A673 (cell line): ENCODE measurements around the gene CASD1. TPM values are rescaled to one million over a fixed set of nuclear protein-coding genes. Genes with fewer than 3 reads are reported as not detected.

Source experiments
- BruUV-seq: library from RNA; stranded (reverse); fragments of 400-500 nt; replicated peaks from 2 replicates; lab custom pipeline; 2021; lab: Mats Ljungman, UMichigan
- CTCF ChIA-PET: fragments of 300-600 bp; sonication (Branson Sonifier 250); formaldehyde crosslinking; loops from one replicate; lab custom pipeline; 2022; ENCODE audit warnings: antibody characterized with exemption; lab: Charles Lee
- POLR2A ChIA-PET: fragments of 300-600 bp; sonication (Branson Sonifier 250); formaldehyde crosslinking; loops from one replicate; lab custom pipeline; 2022; ENCODE audit warnings: antibody characterized with exemption; ENCODE audit not compliant: low non-redundant PET; lab: Charles Lee
- DNase-seq: peaks from one replicate; pipeline ENCODE4 v3.0.0-alpha.2; 2015; ENCODE audit warnings: low spot score
- H3K27ac ChIP-seq: fragments of 200-600 bp; sonication (generic); 2 replicates; pipeline ENCODE4 v1.5.1; 2016; ENCODE audit warnings: mixed run types, low read depth, mild to moderate bottlenecking, mixed read lengths, antibody characterized with exemption, low read length; ENCODE audit not compliant: poor library complexity, severe bottlenecking
- H3K27me3 ChIP-seq: fragments of 200-600 bp; sonication (generic); replicated peaks from 2 replicates; pipeline ENCODE4 v1.6.1; 2017; ENCODE audit warnings: mixed run types, low read depth, mild to moderate bottlenecking, mixed read lengths, antibody characterized with exemption, low read length; ENCODE audit not compliant: insufficient read depth, poor library complexity
- H3K36me3 ChIP-seq: fragments of 200-600 bp; sonication (generic); 2 replicates; pipeline ENCODE4 v1.6.1; 2016; ENCODE audit warnings: mixed run types, mild to moderate bottlenecking, mixed read lengths, antibody characterized with exemption, low read length; ENCODE audit not compliant: insufficient read depth, poor library complexity, severe bottlenecking
- H3K4me1 ChIP-seq: fragments of 200-600 bp; sonication (generic); 2 replicates; pipeline ENCODE4 v1.6.1; 2017; ENCODE audit warnings: mixed run types, mild to moderate bottlenecking, mixed read lengths, antibody characterized with exemption, low read length; ENCODE audit not compliant: insufficient read depth, poor library complexity, severe bottlenecking
- H3K4me3 ChIP-seq: fragments of 200-600 bp; sonication (generic); 2 replicates; pipeline ENCODE4 v1.5.1; 2016; ENCODE audit warnings: low read depth, mixed run types, mild to moderate bottlenecking, mixed read lengths, low read length; ENCODE audit not compliant: poor library complexity, severe bottlenecking
- H3K9me3 ChIP-seq: fragments of 200-600 bp; sonication (generic); 2 replicates; pipeline ENCODE4 v1.6.1; 2016; ENCODE audit warnings: mixed run types, low read depth, mild to moderate bottlenecking, mixed read lengths, antibody characterized with exemption, low read length; ENCODE audit not compliant: poor library complexity, severe bottlenecking
- EZH2 ChIP-seq: fragments of 200-600 bp; sonication (generic); IDR thresholded peaks from 2 replicates; pipeline ENCODE4 v1.6.1; 2017; ENCODE audit warnings: borderline replicate concordance, low read depth, mild to moderate bottlenecking, mixed read lengths, antibody characterized with exemption, low read length; ENCODE audit not compliant: poor library complexity, severe bottlenecking
- intact Hi-C: fragments of 100-400 bp; cut with micrococcal nuclease; formaldehyde crosslinking; loops from one replicate; pipeline ENCODE4 v1.10.0; 2022; ENCODE audit not compliant: unreplicated experiment
- total RNA-seq: library from RNA; stranded (reverse); gene quantifications from 2 replicates; pipeline ENCODE4 v1.2.3, GENCODE V29; 2021
- TF ChIP-seq, protein P1 (sequence below): fragments of 300-800, 200-600 bp; sonication (generic); conservative IDR thresholded peaks from 2 replicates; pipeline ENCODE4 v1.5.1; 2017; ENCODE audit warnings: low read depth, mild to moderate bottlenecking, antibody characterized with exemption, low read length, moderate library complexity, mixed read lengths

Gene CASD1
- total RNA-seq, 1 experiment from 2014 or later, result 17.0 TPM

DNA sequence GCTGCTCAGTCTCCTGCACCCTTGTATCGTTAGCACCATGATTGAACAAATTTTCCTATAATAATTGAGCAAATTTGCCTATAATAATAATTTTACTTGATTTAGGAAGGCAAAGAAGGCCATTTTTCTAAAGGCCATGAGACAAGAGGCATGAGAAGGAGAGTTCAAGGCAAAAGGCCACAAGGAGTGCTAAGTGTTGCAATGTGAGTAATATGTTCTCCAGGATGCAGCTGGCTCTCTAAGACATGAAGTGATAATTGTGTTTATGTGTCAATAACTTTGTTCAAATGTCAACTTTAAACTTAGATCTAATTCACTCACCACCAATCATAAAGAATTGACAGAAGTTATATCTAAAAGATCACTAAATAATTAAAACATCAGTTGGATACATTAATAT lies 92.6 kb downstream of the CASD1 start:
- ChIA-PET CTCF (interaction anchor here (1.0 kb wide), 1 partner anchor 55 kb away, joined by 4 read pairs; no protein-coding TSS in a partner anchor), POLR2A (no interaction called here)
- Histone ChIP-seq H3K36me3 (no peaks in the 10 kb centered on the region), H3K27ac (no peak overlapping the region), H3K4me1 (peaks cover 19% of the 10 kb centered on the region), H3K27me3 (no peaks in the 10 kb centered on the region), H3K9me3 (no peaks in the 10 kb centered on the region), H3K4me3 (no peak overlapping the region)
- BruUV-seq, result no TSS peak
- intact Hi-C loops, result no loop called here
- no peak for DNase-seq
- no peak for TF ChIP-seq EZH2
- TF ChIP-seq, protein P1, sequence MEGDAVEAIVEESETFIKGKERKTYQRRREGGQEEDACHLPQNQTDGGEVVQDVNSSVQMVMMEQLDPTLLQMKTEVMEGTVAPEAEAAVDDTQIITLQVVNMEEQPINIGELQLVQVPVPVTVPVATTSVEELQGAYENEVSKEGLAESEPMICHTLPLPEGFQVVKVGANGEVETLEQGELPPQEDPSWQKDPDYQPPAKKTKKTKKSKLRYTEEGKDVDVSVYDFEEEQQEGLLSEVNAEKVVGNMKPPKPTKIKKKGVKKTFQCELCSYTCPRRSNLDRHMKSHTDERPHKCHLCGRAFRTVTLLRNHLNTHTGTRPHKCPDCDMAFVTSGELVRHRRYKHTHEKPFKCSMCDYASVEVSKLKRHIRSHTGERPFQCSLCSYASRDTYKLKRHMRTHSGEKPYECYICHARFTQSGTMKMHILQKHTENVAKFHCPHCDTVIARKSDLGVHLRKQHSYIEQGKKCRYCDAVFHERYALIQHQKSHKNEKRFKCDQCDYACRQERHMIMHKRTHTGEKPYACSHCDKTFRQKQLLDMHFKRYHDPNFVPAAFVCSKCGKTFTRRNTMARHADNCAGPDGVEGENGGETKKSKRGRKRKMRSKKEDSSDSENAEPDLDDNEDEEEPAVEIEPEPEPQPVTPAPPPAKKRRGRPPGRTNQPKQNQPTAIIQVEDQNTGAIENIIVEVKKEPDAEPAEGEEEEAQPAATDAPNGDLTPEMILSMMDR, result no peak

DNA sequence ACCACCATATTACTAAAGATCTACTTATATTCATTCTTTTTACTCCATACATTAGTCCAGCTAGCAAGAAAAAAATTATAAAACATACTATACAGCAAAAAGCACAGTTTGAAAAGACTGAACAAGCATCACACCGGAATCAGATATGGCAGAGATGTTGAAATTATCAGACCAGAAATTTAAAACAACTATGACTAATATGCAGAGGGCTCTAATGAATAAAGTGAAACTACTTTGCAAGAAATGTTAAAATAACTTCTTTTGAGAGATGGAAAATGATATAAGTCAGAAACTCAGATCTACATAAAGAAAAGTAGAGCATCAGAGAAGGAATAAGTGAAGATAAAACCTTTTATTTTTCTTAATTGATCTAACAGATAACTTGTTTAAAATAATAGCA lies 95.4 kb downstream of the CASD1 start:
- intact Hi-C loops, result no loop called here
- no peaks in the 10 kb centered on the region for H3K9me3 ChIP-seq
- H3K36me3 ChIP-seq, result no peaks in the 10 kb centered on the region
- no peaks in the 10 kb centered on the region for H3K27me3 ChIP-seq
- TF ChIP-seq, protein P1, result no peak
- TF ChIP-seq EZH2, result no peak
- no peak overlapping the region for H3K4me3 ChIP-seq
- POLR2A ChIA-PET, result no interaction called here
- H3K4me1 ChIP-seq, result peaks cover 19% of the 10 kb centered on the region
- CTCF ChIA-PET, result no interaction called here
- H3K27ac ChIP-seq, result no peak overlapping the region
- no TSS peak for BruUV-seq
- DNase-seq, result no peak

Other genes starting within 250 kb of the CASD1 start
- gene COL1A2, start 114.9 kb upstream of the CASD1 start, total RNA-seq, result 144 and 251 TPM in 2 replicates
- 49.2 and 52.9 TPM in 2 replicates for gene SGCE, start 146.3 kb downstream of the CASD1 start, total RNA-seq